ENCODE results near the gene SYT2. TPM values are rescaled to one million over a fixed set of nuclear protein-coding genes. Genes with fewer than 3 reads are reported as not detected.
"Not testable (repeated sequence)": the region's sequence is repeated elsewhere in the genome, so short reads cannot be mapped to it uniquely, and the experiment has no call there.

Gene SYT2
- total RNA-seq, 1 donor from 2014 or later, result 11.9 TPM

DNA sequence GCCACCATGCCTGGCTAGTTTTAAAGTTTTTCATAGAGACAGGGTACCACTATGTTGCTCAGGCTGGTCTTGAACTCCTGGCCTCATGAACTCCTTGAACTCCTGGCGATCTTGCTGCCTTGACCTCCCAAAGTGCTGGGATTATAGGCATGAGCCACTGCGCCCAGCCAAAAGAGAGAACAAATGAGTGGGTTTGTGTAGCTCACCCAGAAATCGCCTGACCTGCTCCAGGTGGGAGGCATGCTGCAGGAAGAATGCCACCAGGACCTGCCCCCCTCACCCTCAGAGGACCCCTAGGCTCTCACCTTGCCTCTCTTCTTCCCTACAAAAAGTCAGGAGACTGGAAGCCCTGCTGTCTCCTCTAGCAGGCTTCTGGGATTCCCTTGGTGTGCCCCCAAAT is 88.8 kb downstream of the SYT2 start:
- Mint-ChIP-seq H3K4me3 (no peak overlapping the region), H3K27ac (no peak overlapping the region), H3K36me3 (no peaks in the 10 kb centered on the region), H3K27me3 (no peaks in the 10 kb centered on the region), H3K9me3 (no peaks in the 10 kb centered on the region), H3K4me1 (ENCODE audit: unreplicated experiment) (peaks cover 25% of the 10 kb centered on the region)
- TF ChIP-seq, protein P1, sequence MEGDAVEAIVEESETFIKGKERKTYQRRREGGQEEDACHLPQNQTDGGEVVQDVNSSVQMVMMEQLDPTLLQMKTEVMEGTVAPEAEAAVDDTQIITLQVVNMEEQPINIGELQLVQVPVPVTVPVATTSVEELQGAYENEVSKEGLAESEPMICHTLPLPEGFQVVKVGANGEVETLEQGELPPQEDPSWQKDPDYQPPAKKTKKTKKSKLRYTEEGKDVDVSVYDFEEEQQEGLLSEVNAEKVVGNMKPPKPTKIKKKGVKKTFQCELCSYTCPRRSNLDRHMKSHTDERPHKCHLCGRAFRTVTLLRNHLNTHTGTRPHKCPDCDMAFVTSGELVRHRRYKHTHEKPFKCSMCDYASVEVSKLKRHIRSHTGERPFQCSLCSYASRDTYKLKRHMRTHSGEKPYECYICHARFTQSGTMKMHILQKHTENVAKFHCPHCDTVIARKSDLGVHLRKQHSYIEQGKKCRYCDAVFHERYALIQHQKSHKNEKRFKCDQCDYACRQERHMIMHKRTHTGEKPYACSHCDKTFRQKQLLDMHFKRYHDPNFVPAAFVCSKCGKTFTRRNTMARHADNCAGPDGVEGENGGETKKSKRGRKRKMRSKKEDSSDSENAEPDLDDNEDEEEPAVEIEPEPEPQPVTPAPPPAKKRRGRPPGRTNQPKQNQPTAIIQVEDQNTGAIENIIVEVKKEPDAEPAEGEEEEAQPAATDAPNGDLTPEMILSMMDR (conservative IDR thresholded peaks at IDR 0.05), result no peak
- DNase-seq (ENCODE audit: extremely low spot score, unreplicated experiment), result no peak

DNA sequence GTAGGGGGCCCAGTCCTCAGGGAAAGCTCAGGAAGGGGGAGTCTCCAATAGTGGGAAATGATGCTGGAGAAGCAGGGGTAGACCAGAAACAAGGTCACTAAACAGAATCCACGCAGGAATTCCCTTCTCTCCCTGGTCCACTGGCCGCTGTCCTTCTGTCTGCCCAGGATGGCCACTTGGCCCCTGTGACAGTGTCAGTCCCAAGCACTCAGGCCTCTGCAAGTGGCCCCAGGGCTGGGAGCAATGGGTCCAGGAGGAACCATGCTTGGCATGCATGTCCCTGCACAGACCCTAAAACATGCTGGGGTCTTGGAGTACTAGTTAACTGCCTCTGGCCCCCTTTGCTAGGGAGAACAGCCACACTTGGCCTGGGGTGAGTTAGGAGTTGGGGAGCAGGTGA is 90.2 kb downstream of the SYT2 start:
- H3K27ac Mint-ChIP-seq; DNase-seq (ENCODE audit: extremely low spot score, unreplicated experiment); H3K4me3 Mint-ChIP-seq; H3K9me3 Mint-ChIP-seq; H3K36me3 Mint-ChIP-seq; H3K27me3 Mint-ChIP-seq: not testable (repeated sequence)
- peaks cover 39% of the 10 kb centered on the region for H3K4me1 Mint-ChIP-seq (ENCODE audit: unreplicated experiment)

DNA sequence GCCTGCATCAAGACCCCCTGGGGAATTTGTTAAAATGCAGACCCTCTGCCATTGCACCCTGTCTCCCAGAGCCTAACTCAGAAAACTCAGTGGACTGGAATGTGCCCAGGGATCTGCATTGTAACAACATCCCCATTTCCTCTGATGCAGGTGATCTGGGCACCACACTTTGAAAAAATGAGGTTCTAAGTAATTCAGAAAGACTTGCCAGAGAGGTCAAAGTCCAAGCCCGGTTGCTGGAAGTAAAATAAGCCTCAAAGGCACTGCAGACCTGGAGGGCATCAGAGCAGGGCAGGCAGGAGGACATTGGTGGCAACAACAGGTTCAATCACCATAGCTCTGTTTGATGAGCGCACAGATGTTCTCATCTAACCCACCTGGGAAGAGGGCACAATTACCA is 90.7 kb downstream of the SYT2 start:
- Mint-ChIP-seq H3K36me3 (no peaks in the 10 kb centered on the region), H3K27me3 (no peaks in the 10 kb centered on the region), H3K27ac (no peak overlapping the region), H3K9me3 (no peaks in the 10 kb centered on the region), H3K4me3 (no peak overlapping the region), H3K4me1 (ENCODE audit: unreplicated experiment) (peaks cover 44% of the 10 kb centered on the region)
- TF ChIP-seq, protein P1 (conservative IDR thresholded peaks at IDR 0.05), result no peak
- DNase-seq (ENCODE audit: extremely low spot score, unreplicated experiment), result no peak

DNA sequence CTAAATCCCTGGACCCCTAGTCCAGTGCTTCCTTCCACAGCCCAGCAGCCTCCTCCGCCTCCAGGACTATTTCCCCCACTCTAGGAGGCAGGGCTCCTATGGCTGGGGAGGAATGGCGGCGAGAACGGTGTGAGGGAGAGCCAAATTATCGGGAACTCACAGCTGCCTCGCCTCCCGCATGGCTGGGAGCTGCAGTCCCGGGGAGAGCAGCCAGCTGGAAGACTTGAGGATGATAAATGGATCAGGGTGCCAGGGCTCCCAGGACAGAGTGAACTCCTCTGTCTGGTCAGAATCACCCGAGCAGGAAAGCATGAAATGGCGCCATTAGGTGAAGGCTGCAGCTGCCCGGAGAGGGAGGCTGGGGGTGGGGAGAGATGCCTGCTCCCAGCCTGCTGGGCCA is 91.2 kb downstream of the SYT2 start:
- peak overlapping the region; percentile 6 for H3K27ac Mint-ChIP-seq
- not testable (repeated sequence) for DNase-seq (ENCODE audit: extremely low spot score, unreplicated experiment); H3K9me3 Mint-ChIP-seq; H3K4me3 Mint-ChIP-seq; H3K36me3 Mint-ChIP-seq; H3K27me3 Mint-ChIP-seq
- H3K4me1 Mint-ChIP-seq (ENCODE audit: unreplicated experiment), result peaks cover 47% of the 10 kb centered on the region

DNA sequence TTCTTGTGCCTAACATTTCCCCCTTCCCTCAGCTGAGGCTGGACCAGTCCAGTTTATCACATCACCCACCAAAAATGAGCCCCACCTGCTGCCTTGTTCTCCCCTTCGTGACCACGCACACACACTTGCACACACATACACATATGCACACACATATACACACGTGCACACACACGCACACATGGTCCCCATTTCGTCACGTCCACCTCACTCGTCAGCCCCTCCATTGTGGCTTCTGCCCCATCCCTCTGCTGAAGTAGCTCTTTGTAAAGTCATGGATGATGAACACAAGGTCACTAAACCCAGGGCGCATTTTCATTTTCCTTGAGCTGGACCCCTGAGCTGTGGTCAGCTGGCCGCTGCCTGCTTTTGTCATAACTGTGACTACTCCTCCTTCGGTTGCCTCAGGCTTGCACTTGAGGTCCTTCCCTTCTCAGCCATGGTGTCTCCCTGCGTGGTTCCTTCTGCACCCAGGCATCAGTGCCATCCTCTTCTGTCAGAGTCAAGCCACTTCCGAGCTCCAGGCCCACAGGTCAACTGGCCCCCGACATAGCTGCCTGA is 93.8 kb downstream of the SYT2 start:
- TF ChIP-seq, protein P1 (conservative IDR thresholded peaks at IDR 0.05), result no peak
- H3K9me3 Mint-ChIP-seq, result no peaks in the 10 kb centered on the region
- no peak for DNase-seq (ENCODE audit: extremely low spot score, unreplicated experiment)
- no peaks in the 10 kb centered on the region for H3K36me3 Mint-ChIP-seq
- H3K4me3 Mint-ChIP-seq, result no peak overlapping the region
- peaks cover 42% of the 10 kb centered on the region for H3K4me1 Mint-ChIP-seq (ENCODE audit: unreplicated experiment)
- H3K27ac Mint-ChIP-seq, result no peak overlapping the region
- H3K27me3 Mint-ChIP-seq, result no peaks in the 10 kb centered on the region

DNA sequence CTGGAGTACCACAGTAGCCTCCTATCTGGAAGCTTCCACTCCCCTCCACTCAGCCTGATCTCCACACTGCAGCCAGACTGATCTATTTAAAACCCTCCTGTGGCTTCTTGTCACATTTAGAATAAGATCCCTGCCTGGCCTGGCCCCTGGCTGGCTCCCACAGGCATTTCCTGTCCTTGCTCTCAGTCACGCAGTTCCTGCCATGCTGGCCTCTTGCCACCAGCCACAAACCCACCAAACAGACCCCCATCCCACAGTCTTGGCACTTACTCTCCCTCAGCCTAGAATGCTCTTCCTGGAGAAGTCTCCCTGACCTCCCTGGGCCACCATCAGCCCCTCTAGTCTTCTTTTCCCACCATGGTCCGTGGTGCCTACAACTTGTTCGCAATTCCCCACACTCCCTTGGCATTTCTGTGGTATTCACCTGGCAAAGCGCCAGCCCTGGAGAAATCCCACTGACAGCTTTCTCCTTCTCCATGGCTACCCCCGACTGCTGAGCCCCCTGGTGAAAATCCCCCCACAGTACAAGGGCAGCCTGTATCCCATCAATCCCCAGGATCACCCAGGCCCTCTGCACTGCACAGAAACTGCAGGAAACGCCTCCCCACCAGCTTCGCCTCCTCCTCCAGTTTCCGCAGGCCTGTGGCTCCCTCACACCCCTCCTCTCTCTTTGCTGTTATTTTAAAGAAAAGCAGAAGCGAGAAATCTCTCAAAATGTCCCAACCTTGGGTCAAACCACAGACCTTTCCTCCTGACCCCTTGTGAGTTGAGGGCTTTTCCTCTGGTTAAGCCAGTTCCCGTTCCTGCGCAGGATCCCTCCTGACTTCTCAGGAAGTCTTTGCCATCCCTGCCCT is 94.5 kb downstream of the SYT2 start:
- Mint-ChIP-seq H3K27ac (no peak overlapping the region), H3K4me3 (no peak overlapping the region), H3K9me3 (no peaks in the 10 kb centered on the region), H3K27me3 (no peaks in the 10 kb centered on the region), H3K36me3 (no peaks in the 10 kb centered on the region), H3K4me1 (ENCODE audit: unreplicated experiment) (peaks cover 42% of the 10 kb centered on the region)
- no peak for DNase-seq (ENCODE audit: extremely low spot score, unreplicated experiment)
- TF ChIP-seq, protein P1 (conservative IDR thresholded peaks at IDR 0.05), result no peak

DNA sequence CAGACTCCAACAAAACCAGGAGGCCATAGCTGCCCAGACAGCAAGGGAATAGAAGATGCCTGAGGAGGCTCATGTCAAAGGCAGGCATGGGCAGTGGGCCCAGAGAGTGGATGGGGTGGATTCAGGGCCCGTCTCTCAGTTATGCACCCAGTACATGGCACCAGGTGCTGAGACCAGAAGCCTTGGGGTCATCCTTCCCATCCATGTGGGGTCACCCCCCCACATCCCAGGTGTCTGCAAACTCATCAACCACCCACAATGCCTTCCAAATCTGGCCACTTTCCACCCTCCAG is 95.1 kb downstream of the SYT2 start:
- H3K27me3 Mint-ChIP-seq; H3K4me3 Mint-ChIP-seq; H3K36me3 Mint-ChIP-seq; DNase-seq (ENCODE audit: extremely low spot score, unreplicated experiment); H3K9me3 Mint-ChIP-seq: not testable (repeated sequence)
- Mint-ChIP-seq H3K4me1 (ENCODE audit: unreplicated experiment) (peaks cover 42% of the 10 kb centered on the region), H3K27ac (peak overlapping the region; percentile 27)

DNA sequence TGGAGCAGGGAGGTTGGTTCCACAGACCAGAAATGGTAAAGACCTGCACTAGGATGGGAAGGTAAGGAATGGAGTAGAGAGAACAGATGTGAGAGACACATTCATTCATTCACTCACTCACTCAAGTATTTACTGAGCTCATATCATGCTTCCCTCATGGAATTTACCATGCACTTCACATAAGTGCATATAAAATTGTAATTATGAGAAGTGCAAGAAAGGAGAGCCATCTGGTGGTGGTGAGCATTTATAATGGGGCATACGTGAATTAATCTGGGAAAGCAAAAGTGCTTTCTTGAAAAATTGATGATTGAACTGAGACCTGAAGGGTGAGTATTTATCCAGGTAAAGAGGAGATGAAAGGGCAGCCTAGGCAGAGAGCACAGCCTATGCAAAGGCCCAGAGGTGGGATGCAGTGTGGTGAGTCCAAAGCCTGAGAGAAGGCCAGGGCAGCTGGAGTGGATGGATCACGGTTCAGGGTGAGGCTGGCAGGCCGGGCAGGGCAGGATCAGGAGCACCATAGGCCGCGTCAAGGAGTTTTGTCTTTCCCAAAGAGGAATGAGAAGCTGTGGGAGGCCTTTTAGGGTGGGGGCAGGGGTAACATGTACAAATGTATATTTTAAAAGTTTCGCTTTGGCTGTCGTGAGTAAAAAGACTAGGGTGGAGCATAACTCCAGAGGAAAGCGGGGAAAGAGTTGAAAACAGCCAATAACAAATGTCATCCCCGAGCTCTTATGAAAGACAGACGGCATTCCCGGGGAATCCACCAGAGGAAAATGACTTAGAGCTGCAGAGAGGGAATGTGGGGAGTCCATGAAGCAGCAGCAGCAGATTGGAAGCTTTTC is 95.7 kb downstream of the SYT2 start:
- H3K4me3 Mint-ChIP-seq; H3K36me3 Mint-ChIP-seq; DNase-seq (ENCODE audit: extremely low spot score, unreplicated experiment); H3K27me3 Mint-ChIP-seq; H3K9me3 Mint-ChIP-seq: not testable (repeated sequence)
- H3K4me1 Mint-ChIP-seq (ENCODE audit: unreplicated experiment), result peaks cover 40% of the 10 kb centered on the region
- peak overlapping the region; percentile 27 for H3K27ac Mint-ChIP-seq
